Measurements from ENCODE around the gene DCAF11. TPM values are rescaled to one million over a fixed set of nuclear protein-coding genes. Genes with fewer than 3 reads are reported as not detected.

DCAF11 gene
- total RNA-seq, 2 donors from 2014 or later, result 52.8 to 54.2 TPM

- ATAC-seq (ENCODE audit: insufficient number of reproducible peaks, low FRiP score, low read depth) (no peak), DNase-seq (ENCODE audit: low spot score) (no peak)
- Histone ChIP-seq H3K36me3 (no peaks in the 10 kb centered on the region), H3K9me3 (no peaks in the 10 kb centered on the region), H3K4me1 (ENCODE audit: control insufficient read depth in 1 of 2, low read depth in 2 of 2) (peaks cover 0 to 16% of the 10 kb centered on the region in 2 donors), H3K4me3 (no peak overlapping the region), H3K27ac (no peak overlapping the region), H3K27me3 (replicated peaks; ENCODE audit: insufficient read depth) (no peaks in the 10 kb centered on the region)
- no peak for TF ChIP-seq CTCF (IDR thresholded peaks at IDR 0.05)
Observed at GRCh38 chr14:24074625-24075484, 39.7 kb upstream of the DCAF11 start.

GRCh38 chr14:24075485-24076301 lies 38.9 kb upstream of the DCAF11 start:
- Histone ChIP-seq H3K27ac (no peak overlapping the region), H3K36me3 (no peaks in the 10 kb centered on the region), H3K4me1 (ENCODE audit: control insufficient read depth in 1 of 2, low read depth in 2 of 2) (peaks cover 0 to 20% of the 10 kb centered on the region in 2 donors), H3K9me3 (no peaks in the 10 kb centered on the region), H3K27me3 (replicated peaks; ENCODE audit: insufficient read depth) (no peaks in the 10 kb centered on the region), H3K4me3 (no peak overlapping the region)
- DNase-seq (ENCODE audit: low spot score) (no peak), ATAC-seq (ENCODE audit: insufficient number of reproducible peaks, low FRiP score, low read depth) (no peak)
- TF ChIP-seq CTCF (IDR thresholded peaks at IDR 0.05), result no peak

GRCh38 chr14:24076302-24076601 lies 38.3 kb upstream of the DCAF11 start:
- no peaks in the 10 kb centered on the region for H3K27me3 ChIP-seq (replicated peaks; ENCODE audit: insufficient read depth)
- no peak overlapping the region for H3K27ac ChIP-seq
- H3K4me1 ChIP-seq (ENCODE audit: control insufficient read depth in 1 of 2, low read depth in 2 of 2), result peaks cover 0 to 26% of the 10 kb centered on the region in 2 donors
- no peak for TF ChIP-seq CTCF (IDR thresholded peaks at IDR 0.05)
- ATAC-seq (ENCODE audit: insufficient number of reproducible peaks, low FRiP score, low read depth) (no peak), DNase-seq (ENCODE audit: low spot score) (no peak)
- H3K36me3 ChIP-seq, result no peaks in the 10 kb centered on the region
- H3K4me3 ChIP-seq, result no peak overlapping the region
- H3K9me3 ChIP-seq, result no peaks in the 10 kb centered on the region

GRCh38 chr14:24077086-24077485 lies 37.5 kb upstream of the DCAF11 start:
- H3K27me3 ChIP-seq (replicated peaks; ENCODE audit: insufficient read depth), result no peaks in the 10 kb centered on the region
- DNase-seq (ENCODE audit: low spot score) (no peak), ATAC-seq (ENCODE audit: insufficient number of reproducible peaks, low FRiP score, low read depth) (no peak)
- H3K27ac ChIP-seq, result no peak overlapping the region
- H3K9me3 ChIP-seq, result no peaks in the 10 kb centered on the region
- no peaks in the 10 kb centered on the region for H3K36me3 ChIP-seq
- no peak overlapping the region for H3K4me3 ChIP-seq
- TF ChIP-seq CTCF (IDR thresholded peaks at IDR 0.05), result no peak
- peaks cover 0 to 26% of the 10 kb centered on the region in 2 donors for H3K4me1 ChIP-seq (ENCODE audit: control insufficient read depth in 1 of 2, low read depth in 2 of 2)

- H3K9me3 ChIP-seq, result no peaks in the 10 kb centered on the region
- no peaks in the 10 kb centered on the region for H3K27me3 ChIP-seq (replicated peaks; ENCODE audit: insufficient read depth)
- H3K36me3 ChIP-seq, result no peaks in the 10 kb centered on the region
- no peak overlapping the region for H3K27ac ChIP-seq
- ATAC-seq (ENCODE audit: insufficient number of reproducible peaks, low FRiP score, low read depth), result no peak
- DNase-seq (ENCODE audit: low spot score), result no peak
- H3K4me1 ChIP-seq (ENCODE audit: control insufficient read depth in 1 of 2, low read depth in 2 of 2), result peaks cover 0 to 16% of the 10 kb centered on the region in 2 donors
- no peak for TF ChIP-seq CTCF (IDR thresholded peaks at IDR 0.05)
- H3K4me3 ChIP-seq, result no peak overlapping the region
Observed at GRCh38 chr14:24078146-24078545, 36.4 kb upstream of the DCAF11 start.

Measured in thoracic aorta (tissue), 2 donors.